ENCODE measurements around the gene STXBP6.

DNA sequence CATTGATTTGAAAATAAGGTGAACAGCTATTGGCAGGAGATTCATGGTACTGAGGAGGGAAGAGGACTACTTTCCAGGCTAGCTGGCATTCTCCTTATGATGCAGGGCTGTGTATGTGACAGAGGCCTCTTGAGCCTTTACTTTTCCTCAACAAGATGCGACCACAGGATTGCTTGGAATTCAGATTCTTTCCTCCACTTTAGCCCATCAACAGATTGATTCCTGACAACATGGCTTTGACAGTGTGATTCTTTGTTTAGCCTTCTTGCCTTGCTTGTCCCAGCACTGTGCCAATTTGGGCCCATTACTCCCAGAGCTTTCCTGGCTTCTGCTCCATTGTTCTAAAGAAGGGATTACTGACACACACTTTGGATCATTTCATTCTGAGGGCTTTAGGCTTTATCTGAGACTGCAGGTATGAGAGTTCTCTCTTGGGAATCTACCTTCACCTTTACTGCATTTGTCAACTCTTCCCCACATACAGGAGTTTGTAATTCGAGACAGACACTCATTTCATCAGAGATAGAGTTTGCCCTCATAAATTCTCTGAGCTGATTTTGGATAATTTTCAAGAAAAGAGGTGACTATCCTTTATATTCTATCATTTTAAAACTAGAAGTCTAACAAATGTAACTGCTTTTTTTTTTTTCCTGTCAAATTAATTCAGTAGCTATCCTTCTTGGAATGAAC, 209.6 kb downstream of the STXBP6 start:
- TF ChIP-seq, protein P1, sequence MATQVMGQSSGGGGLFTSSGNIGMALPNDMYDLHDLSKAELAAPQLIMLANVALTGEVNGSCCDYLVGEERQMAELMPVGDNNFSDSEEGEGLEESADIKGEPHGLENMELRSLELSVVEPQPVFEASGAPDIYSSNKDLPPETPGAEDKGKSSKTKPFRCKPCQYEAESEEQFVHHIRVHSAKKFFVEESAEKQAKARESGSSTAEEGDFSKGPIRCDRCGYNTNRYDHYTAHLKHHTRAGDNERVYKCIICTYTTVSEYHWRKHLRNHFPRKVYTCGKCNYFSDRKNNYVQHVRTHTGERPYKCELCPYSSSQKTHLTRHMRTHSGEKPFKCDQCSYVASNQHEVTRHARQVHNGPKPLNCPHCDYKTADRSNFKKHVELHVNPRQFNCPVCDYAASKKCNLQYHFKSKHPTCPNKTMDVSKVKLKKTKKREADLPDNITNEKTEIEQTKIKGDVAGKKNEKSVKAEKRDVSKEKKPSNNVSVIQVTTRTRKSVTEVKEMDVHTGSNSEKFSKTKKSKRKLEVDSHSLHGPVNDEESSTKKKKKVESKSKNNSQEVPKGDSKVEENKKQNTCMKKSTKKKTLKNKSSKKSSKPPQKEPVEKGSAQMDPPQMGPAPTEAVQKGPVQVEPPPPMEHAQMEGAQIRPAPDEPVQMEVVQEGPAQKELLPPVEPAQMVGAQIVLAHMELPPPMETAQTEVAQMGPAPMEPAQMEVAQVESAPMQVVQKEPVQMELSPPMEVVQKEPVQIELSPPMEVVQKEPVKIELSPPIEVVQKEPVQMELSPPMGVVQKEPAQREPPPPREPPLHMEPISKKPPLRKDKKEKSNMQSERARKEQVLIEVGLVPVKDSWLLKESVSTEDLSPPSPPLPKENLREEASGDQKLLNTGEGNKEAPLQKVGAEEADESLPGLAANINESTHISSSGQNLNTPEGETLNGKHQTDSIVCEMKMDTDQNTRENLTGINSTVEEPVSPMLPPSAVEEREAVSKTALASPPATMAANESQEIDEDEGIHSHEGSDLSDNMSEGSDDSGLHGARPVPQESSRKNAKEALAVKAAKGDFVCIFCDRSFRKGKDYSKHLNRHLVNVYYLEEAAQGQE (IDR thresholded peaks at IDR 0.05; ENCODE audit: borderline replicate concordance): no peak
- TF ChIP-seq, protein P2, sequence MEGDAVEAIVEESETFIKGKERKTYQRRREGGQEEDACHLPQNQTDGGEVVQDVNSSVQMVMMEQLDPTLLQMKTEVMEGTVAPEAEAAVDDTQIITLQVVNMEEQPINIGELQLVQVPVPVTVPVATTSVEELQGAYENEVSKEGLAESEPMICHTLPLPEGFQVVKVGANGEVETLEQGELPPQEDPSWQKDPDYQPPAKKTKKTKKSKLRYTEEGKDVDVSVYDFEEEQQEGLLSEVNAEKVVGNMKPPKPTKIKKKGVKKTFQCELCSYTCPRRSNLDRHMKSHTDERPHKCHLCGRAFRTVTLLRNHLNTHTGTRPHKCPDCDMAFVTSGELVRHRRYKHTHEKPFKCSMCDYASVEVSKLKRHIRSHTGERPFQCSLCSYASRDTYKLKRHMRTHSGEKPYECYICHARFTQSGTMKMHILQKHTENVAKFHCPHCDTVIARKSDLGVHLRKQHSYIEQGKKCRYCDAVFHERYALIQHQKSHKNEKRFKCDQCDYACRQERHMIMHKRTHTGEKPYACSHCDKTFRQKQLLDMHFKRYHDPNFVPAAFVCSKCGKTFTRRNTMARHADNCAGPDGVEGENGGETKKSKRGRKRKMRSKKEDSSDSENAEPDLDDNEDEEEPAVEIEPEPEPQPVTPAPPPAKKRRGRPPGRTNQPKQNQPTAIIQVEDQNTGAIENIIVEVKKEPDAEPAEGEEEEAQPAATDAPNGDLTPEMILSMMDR (IDR thresholded peaks at IDR 0.05; ENCODE audit: poor library complexity, severe bottlenecking): no peak
- TF ChIP-seq EZH2 (IDR thresholded peaks at IDR 0.05; ENCODE audit: borderline replicate concordance, insufficient read depth, low read length, poor library complexity, severe bottlenecking): no peak
- no peak for TF ChIP-seq TAF1 (IDR thresholded peaks at IDR 0.05; ENCODE audit: low read depth)
- TF ChIP-seq SMC3 (conservative IDR thresholded peaks at IDR 0.05; ENCODE audit: poor library complexity): no peak
- no peak for TF ChIP-seq POLR2AphosphoS5 (IDR thresholded peaks at IDR 0.05)
- no peak for TF ChIP-seq RAD21 (conservative IDR thresholded peaks at IDR 0.05)

All from neural cell (in vitro differentiated cells).